Adrenal gland (tissue), 5 donors: Measurements from ENCODE around the gene IL32.

Experiments
- CTCF ChIP-seq, 6 experiments: fragments of 450-650 bp in 4 of 6; fragments of 200-600 bp in 2 of 6; sonication (generic) in 1 of 6; IDR thresholded peaks; 1 replicate in 5 of 6; 2 replicates in 1 of 6; pipeline versions ENCODE4 v1.5.1 to v1.8.0; 2016 to 2021; ENCODE audit warnings: antibody characterized with exemption in 6 of 6, mild to moderate bottlenecking in 2 of 6, moderate library complexity in 1 of 6
- POLR2A ChIP-seq, 2 donors: fragments of 450-650 bp; IDR thresholded peaks; one replicate each; pipeline ENCODE4 v1.6.1; 2017; ENCODE audit warnings: antibody characterized with exemption in 2 of 2, mild to moderate bottlenecking in 2 of 2, moderate library complexity in 1 of 2
- donor health status: DM: no; HTN: no; CAD: no.

- no peak for TF ChIP-seq CTCF (IDR thresholded peaks at IDR 0.05)
- TF ChIP-seq POLR2A (IDR thresholded peaks at IDR 0.05) = no peak
Measured at GRCh38 chr16:3036726-3037315, 28.6 kb upstream of the IL32 start, which contains the start of gene BICDL2.
